Stimulated activated naive CD8-positive, alpha-beta T cell treated with anti-CD3 and anti-CD28 coated beads, Interleukin-15, amount 100 ng/mL, for 72 hours (primary cell): ENCODE measurements around the gene ZNF532.

Source experiments
- ATAC-seq: fragments of 150-1000 bp; cut with Tn5 transposase; 2 replicates; pipeline ENCODE4 v1.10.0; 2021; ENCODE audit warnings: mild to moderate bottlenecking, moderate library complexity
- DNase-seq, 2 donors: peaks; one replicate each; pipeline ENCODE4 v3.0.0; 2021 to 2022
- H3K27ac Mint-ChIP-seq, 2 donors: one replicate each; pipeline ENCODE4 v1.8.0; 2022; ENCODE audit warnings: mild to moderate bottlenecking in 2 of 2, mixed read lengths in 2 of 2, moderate library complexity in 2 of 2
- H3K27me3 Mint-ChIP-seq: one replicate; pipeline ENCODE4 v1.8.0; 2022; ENCODE audit warnings: mixed read lengths
- H3K4me1 Mint-ChIP-seq: one replicate; pipeline ENCODE4 v1.8.0; 2022; ENCODE audit warnings: mild to moderate bottlenecking, mixed read lengths
- H3K4me3 Mint-ChIP-seq, 2 donors: one replicate each; pipeline ENCODE4 v1.8.0; 2022; ENCODE audit warnings: mild to moderate bottlenecking in 2 of 2, mixed read lengths in 2 of 2, moderate library complexity in 1 of 2
- H3K9me3 Mint-ChIP-seq, 2 donors: one replicate each; pipeline ENCODE4 v1.8.0; 2022; ENCODE audit warnings: mixed read lengths in 2 of 2

The ZNF532 gene

DNA sequence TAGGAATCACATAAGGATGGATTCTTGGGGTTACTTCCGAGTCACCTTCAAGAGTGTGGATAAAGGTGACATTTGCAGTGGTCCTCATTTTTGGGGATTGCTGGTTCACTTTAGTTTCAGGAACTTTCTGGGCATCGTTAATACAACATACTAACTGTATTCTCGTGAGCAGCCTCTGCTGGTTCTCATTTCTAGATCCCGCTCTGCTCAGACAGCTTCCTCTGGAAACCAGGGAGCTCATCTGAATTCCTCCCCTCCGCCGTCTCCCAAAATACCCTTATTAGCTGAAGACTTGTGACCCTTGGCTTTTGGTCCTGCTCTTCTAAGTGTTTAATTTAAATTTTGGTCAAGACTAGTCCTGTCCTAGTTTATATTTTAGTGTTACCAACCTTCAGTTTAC is 64.5 kb downstream of the ZNF532 start:
- no peak for ATAC-seq
- H3K9me3 Mint-ChIP-seq = peaks cover 0 to 12% of the 10 kb centered on the region in 2 donors
- no peak overlapping the region for H3K27ac Mint-ChIP-seq
- no peaks in the 10 kb centered on the region for H3K4me1 Mint-ChIP-seq
- no peak for DNase-seq
- H3K4me3 Mint-ChIP-seq = no peak overlapping the region
- peaks cover 58% of the 10 kb centered on the region for H3K27me3 Mint-ChIP-seq

DNA sequence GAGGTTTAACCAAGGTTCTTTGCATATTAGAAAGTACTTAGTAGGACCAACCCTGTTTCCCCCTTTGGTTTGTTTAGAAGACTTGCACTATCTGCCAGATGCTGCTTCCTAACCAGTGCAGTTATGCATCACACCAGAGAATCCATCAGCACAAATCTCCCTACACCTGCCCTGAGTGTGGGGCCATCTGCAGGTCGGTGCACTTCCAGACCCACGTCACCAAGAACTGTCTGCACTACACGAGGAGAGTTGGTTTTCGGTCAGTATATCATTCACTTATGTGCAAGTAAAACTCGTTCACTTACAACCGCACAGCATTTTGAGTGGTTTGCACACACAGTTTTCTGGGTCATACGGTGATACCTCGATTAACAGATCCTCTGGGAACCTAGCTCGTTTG is 69.7 kb downstream of the ZNF532 start:
- peaks cover 6% of the 10 kb centered on the region for H3K4me1 Mint-ChIP-seq
- H3K27me3 Mint-ChIP-seq = peaks cover 29% of the 10 kb centered on the region
- DNase-seq = no peak
- ATAC-seq = no peak
- H3K27ac Mint-ChIP-seq = no peak overlapping the region
- no peak overlapping the region for H3K4me3 Mint-ChIP-seq
- no peaks in the 10 kb centered on the region for H3K9me3 Mint-ChIP-seq

GRCh38 chr18:58934933-58935577 is 70.4 kb downstream of the ZNF532 start:
- no peaks in the 10 kb centered on the region for H3K9me3 Mint-ChIP-seq
- H3K27me3 Mint-ChIP-seq = peaks cover 27% of the 10 kb centered on the region
- peaks cover 6% of the 10 kb centered on the region for H3K4me1 Mint-ChIP-seq
- DNase-seq (no peak), ATAC-seq (no peak)
- H3K4me3 Mint-ChIP-seq = no peak overlapping the region
- no peak overlapping the region for H3K27ac Mint-ChIP-seq

GRCh38 chr18:58937071-58937886 is 72.6 kb downstream of the ZNF532 start:
- H3K9me3 Mint-ChIP-seq = no peaks in the 10 kb centered on the region
- no peak for ATAC-seq
- no peak overlapping the region for H3K4me3 Mint-ChIP-seq
- no peak for DNase-seq
- H3K27ac Mint-ChIP-seq = peak overlapping the region in 1 of 2 donors; percentile 16
- H3K4me1 Mint-ChIP-seq = peaks cover 6% of the 10 kb centered on the region
- H3K27me3 Mint-ChIP-seq = peaks cover 16% of the 10 kb centered on the region

DNA sequence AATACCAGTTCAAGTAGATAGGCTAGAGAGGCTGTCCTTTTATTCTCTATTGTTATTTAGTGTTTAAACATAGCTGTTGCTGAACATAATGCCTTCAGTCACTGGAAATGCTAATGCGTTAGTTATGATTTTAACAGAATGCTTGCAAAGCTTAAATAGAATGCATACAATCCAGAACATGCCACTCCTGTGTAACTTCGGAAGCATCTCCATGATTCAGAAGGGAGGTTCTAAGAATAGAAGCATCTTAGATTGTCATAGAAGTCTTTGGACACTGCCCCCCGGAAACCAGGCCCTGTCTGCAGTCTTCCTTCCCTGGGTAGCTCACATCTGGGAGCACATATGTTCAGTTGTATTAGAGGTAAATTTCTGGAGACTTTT is 73.2 kb downstream of the ZNF532 start:
- DNase-seq = no peak
- ATAC-seq = no peak
- peaks cover 16% of the 10 kb centered on the region for H3K27me3 Mint-ChIP-seq
- no peak overlapping the region for H3K27ac Mint-ChIP-seq
- H3K9me3 Mint-ChIP-seq = no peaks in the 10 kb centered on the region
- H3K4me3 Mint-ChIP-seq = no peak overlapping the region
- peaks cover 6% of the 10 kb centered on the region for H3K4me1 Mint-ChIP-seq

GRCh38 chr18:58941426-58942099 is 76.9 kb downstream of the ZNF532 start:
- ATAC-seq (no peak), DNase-seq (no peak)
- no peak overlapping the region for H3K4me3 Mint-ChIP-seq
- H3K27ac Mint-ChIP-seq = no peak overlapping the region
- H3K27me3 Mint-ChIP-seq = peaks cover 37% of the 10 kb centered on the region
- no peaks in the 10 kb centered on the region for H3K9me3 Mint-ChIP-seq
- H3K4me1 Mint-ChIP-seq = peaks cover 6% of the 10 kb centered on the region

DNA sequence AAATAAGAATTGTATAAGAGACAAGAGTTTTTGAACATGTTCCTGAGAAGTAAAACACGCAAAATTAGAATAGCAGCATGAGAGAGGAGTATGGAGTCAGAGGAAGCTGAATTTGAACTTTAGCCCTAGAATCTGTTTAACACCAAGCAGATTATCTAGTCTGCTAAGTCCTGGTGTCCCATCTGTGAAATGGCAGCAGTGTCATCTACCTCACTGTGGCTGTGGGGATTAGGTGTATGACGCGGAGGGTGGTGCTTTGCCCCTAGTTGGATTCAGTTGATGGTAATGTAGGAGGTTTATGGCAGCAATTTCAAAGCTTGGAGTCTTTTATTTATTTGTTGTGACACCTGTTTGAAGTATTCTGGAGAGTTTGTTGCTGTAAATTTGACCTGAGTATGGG is 79.2 kb downstream of the ZNF532 start:
- ATAC-seq = no peak
- no peak for DNase-seq
- no peaks in the 10 kb centered on the region for H3K9me3 Mint-ChIP-seq
- H3K27me3 Mint-ChIP-seq = peaks cover 21% of the 10 kb centered on the region
- no peak overlapping the region for H3K4me3 Mint-ChIP-seq
- no peak overlapping the region for H3K27ac Mint-ChIP-seq
- H3K4me1 Mint-ChIP-seq = no peaks in the 10 kb centered on the region

DNA sequence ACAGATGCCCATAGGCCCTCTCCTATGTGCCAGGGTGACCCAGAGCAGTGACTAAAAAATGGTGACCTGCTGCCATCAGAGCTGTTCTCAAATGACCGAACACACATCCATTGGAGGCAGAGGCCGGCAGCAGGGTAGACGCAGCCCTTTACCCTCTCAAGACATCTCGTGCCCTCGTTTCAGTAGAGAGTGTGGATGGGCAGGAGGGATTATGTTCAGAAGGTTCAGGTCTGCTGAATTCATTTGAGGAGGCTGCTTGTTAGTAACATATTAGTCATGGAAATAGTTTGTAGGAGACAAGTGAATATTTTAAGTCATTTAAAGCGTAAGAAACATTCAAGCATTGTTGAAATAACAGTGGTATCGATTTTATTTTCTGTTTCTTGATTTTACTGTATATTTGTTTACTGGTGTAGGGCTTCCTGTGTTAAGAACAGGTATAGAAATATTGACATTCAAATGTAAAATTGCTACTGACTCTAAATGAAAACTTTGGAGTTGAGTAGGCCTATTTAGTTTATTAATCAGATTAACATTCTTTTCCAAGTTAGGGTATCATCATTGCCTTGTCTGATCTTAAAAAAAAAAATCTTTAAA is 82.6 kb downstream of the ZNF532 start:
- ATAC-seq (no peak), DNase-seq (no peak)
- H3K9me3 Mint-ChIP-seq = no peaks in the 10 kb centered on the region
- H3K4me3 Mint-ChIP-seq = no peak overlapping the region
- H3K27me3 Mint-ChIP-seq = peaks cover 21% of the 10 kb centered on the region
- H3K27ac Mint-ChIP-seq = no peak overlapping the region
- no peaks in the 10 kb centered on the region for H3K4me1 Mint-ChIP-seq

- Mint-ChIP-seq H3K4me3 (no peak overlapping the region), H3K27me3 (peaks cover 13% of the 10 kb centered on the region), H3K4me1 (no peaks in the 10 kb centered on the region), H3K27ac (no peak overlapping the region), H3K9me3 (no peaks in the 10 kb centered on the region)
- DNase-seq (no peak), ATAC-seq (no peak)
Observed at GRCh38 chr18:58949031-58949430, 84.4 kb downstream of the ZNF532 start.

DNA sequence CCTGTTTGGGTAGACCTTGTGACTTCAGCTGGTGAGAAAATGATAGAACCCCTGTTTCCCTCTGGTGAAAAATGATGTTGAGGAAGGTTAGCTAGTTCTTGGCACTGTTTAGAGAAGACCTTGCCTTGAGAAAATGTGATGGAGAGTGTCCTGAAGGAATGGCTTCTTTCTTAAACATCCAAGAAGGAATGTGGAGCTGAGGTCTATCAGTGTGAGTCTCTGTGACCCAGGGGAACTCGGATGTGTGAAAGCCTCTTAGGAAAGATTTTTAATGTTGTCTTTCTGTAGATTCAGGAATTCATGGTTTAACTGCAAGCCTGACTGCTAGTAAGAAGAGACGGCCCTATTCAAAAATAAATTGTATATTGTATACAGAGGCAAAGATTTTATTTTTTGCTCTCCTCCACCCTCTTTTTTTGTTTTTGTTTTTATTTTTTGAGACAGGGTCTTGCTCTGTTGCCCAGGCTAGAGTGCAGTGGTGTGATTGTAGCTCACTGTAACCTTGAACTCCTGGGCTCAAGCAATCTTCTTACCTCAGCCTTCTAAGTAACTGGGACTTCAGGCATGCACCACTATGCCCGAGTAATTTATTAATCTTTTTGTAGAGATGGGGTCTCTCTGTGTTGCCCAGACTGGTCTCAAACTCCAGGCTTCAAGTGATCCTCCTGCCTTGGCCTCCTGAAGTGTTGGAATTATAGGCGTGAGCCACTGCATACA is 87.5 kb downstream of the ZNF532 start:
- ATAC-seq = no peak
- Mint-ChIP-seq H3K27me3 (no peaks in the 10 kb centered on the region), H3K4me3 (no peak overlapping the region), H3K4me1 (no peaks in the 10 kb centered on the region), H3K9me3 (no peaks in the 10 kb centered on the region), H3K27ac (no peak overlapping the region)
- DNase-seq = no peak

DNA sequence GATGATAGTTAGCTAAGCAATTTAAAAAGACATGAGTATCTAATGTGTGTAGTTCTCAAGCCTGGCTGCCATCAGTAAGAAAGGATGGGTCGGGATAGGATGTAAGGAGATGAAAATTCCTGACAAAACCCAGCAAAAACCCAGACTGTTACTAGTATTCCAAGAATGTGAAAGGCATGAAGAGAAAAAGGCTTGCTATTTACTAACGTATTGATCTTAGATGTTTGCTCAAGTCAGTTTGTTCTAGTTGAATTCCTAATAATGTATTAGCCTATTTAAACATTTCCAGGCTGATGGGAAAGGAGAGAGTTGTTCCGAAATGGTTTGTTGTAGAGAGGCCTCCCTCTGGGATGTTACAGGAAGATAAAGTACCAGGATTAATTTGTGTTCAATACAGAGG is 88.2 kb downstream of the ZNF532 start:
- ATAC-seq = no peak
- Mint-ChIP-seq H3K4me3 (no peak overlapping the region), H3K27me3 (no peaks in the 10 kb centered on the region), H3K27ac (no peak overlapping the region), H3K9me3 (no peaks in the 10 kb centered on the region), H3K4me1 (no peaks in the 10 kb centered on the region)
- no peak for DNase-seq

DNA sequence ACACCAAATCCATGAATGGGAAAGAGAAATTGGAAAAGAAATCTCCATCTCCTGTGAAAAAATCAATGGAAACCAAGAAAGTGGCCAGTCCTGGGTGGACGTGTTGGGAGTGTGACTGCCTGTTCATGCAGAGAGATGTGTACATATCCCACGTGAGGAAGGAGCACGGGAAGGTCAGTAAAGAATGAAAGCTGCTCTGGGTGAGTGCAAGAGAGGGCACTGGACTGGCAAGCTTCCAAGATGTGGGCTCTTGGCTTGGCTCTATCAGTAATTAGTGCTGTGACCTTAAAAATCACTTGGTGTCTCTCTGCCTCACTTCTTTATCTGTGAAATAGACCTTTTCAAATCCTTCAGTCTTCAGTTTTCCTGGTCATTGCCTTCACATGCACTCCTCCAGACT is 89.0 kb downstream of the ZNF532 start:
- DNase-seq (no peak), ATAC-seq (no peak)
- no peaks in the 10 kb centered on the region for H3K9me3 Mint-ChIP-seq
- H3K4me3 Mint-ChIP-seq = no peak overlapping the region
- no peaks in the 10 kb centered on the region for H3K27me3 Mint-ChIP-seq
- no peaks in the 10 kb centered on the region for H3K4me1 Mint-ChIP-seq
- H3K27ac Mint-ChIP-seq = no peak overlapping the region

DNA sequence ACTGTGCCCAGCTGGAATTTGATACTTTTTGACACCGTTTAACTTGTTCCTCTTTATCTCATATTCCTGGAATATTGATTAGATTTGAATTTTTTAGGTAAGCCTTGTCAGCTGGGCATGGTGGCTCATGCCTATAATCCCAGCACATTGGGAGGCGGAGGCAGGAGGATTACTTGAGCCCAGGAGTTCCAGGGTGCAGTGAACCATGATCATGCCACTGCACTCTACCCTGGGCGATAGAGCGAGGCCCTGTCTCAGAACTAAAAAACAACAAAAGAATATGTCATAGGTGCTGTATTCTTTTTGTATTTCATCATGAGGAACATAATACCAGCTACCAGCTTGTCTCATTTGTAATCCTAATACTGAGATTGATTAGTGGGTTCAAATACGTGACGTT is 90.3 kb downstream of the ZNF532 start:
- DNase-seq (no peak), ATAC-seq (no peak)
- Mint-ChIP-seq H3K27ac (no peak overlapping the region), H3K4me1 (no peaks in the 10 kb centered on the region), H3K9me3 (no peaks in the 10 kb centered on the region), H3K4me3 (no peak overlapping the region), H3K27me3 (no peaks in the 10 kb centered on the region)

- Mint-ChIP-seq H3K4me1 (no peaks in the 10 kb centered on the region), H3K9me3 (no peaks in the 10 kb centered on the region), H3K4me3 (no peak overlapping the region), H3K27me3 (no peaks in the 10 kb centered on the region), H3K27ac (no peak overlapping the region)
- DNase-seq = no peak
- ATAC-seq = no peak
Observed at GRCh38 chr18:58955738-58956137, 91.1 kb downstream of the ZNF532 start.

GRCh38 chr18:58958628-58959027 is 94.0 kb downstream of the ZNF532 start:
- ATAC-seq = no peak
- Mint-ChIP-seq H3K9me3 (no peaks in the 10 kb centered on the region), H3K27me3 (peaks cover 9% of the 10 kb centered on the region), H3K27ac (no peak overlapping the region), H3K4me1 (no peaks in the 10 kb centered on the region), H3K4me3 (no peak overlapping the region)
- no peak for DNase-seq
